GM12872 (cell line): ENCODE data around the gene IL4.

Experiments
- CTCF ChIP-seq: IDR thresholded peaks from 3 replicates; pipeline ENCODE4 v1.5.1; 2011; ENCODE audit warnings: low read depth, mild to moderate bottlenecking, low read length, moderate library complexity; ENCODE audit not compliant: insufficient read depth

IL4 gene

GRCh38 chr5:132684922-132685720, 11.3 kb downstream of the IL4 start:
- TF ChIP-seq CTCF, result no peak

GRCh38 chr5:132686193-132686592, 12.4 kb downstream of the IL4 start:
- no peak for TF ChIP-seq CTCF

- TF ChIP-seq CTCF, result no peak
Observed at GRCh38 chr5:132687995-132688394, 14.2 kb downstream of the IL4 start.

GRCh38 chr5:132688536-132689339, 14.9 kb downstream of the IL4 start:
- TF ChIP-seq CTCF, result no peak

GRCh38 chr5:132689513-132689912, 15.7 kb downstream of the IL4 start:
- no peak for TF ChIP-seq CTCF

- TF ChIP-seq CTCF, result no peak
Observed at GRCh38 chr5:132690156-132690555, 16.4 kb downstream of the IL4 start.

GRCh38 chr5:132692632-132692967, 18.8 kb downstream of the IL4 start:
- TF ChIP-seq CTCF, result no peak
